ENCODE data around the gene POLE. TPM values are rescaled to one million over a fixed set of nuclear protein-coding genes. Genes with fewer than 3 reads are reported as not detected.
A peak's percentile ranks its signal among the peaks of the same experiment; 100 is the strongest.

POLE gene
- total and polyA plus RNA-seq, 2 donors from 2014 or later = 5.3 to 23.0 TPM

GRCh38 chr12:132638541-132639408 lies 48.4 kb downstream of the POLE start:
- H3K9ac ChIP-seq (ENCODE audit: low read length in 3 of 3) = no peak overlapping the region
- H3K4me3 ChIP-seq (ENCODE audit: low read length in 3 of 3) = no peak overlapping the region
- no peaks in the 10 kb centered on the region for H3K9me3 ChIP-seq (ENCODE audit: control insufficient read depth in 2 of 3, insufficient read depth in 1 of 3, low read length in 3 of 3)
- FAIRE-seq = no peak
- H3K36me3 ChIP-seq (ENCODE audit: control insufficient read depth in 2 of 3, insufficient read depth in 3 of 3, low read length in 3 of 3) = peaks cover 2 to 19% (median 8%) of the 10 kb centered on the region in 3 donors
- no peaks in the 10 kb centered on the region for H3K27me3 ChIP-seq (ENCODE audit: control insufficient read depth, insufficient read depth, low read length)
- H3K27ac ChIP-seq (ENCODE audit: low read depth in 2 of 2, low read length in 2 of 2) = no peak overlapping the region
- peak in 4 of 5 donors; percentile 58 to 73 (median 66) for DNase-seq
- TF ChIP-seq, protein P1, sequence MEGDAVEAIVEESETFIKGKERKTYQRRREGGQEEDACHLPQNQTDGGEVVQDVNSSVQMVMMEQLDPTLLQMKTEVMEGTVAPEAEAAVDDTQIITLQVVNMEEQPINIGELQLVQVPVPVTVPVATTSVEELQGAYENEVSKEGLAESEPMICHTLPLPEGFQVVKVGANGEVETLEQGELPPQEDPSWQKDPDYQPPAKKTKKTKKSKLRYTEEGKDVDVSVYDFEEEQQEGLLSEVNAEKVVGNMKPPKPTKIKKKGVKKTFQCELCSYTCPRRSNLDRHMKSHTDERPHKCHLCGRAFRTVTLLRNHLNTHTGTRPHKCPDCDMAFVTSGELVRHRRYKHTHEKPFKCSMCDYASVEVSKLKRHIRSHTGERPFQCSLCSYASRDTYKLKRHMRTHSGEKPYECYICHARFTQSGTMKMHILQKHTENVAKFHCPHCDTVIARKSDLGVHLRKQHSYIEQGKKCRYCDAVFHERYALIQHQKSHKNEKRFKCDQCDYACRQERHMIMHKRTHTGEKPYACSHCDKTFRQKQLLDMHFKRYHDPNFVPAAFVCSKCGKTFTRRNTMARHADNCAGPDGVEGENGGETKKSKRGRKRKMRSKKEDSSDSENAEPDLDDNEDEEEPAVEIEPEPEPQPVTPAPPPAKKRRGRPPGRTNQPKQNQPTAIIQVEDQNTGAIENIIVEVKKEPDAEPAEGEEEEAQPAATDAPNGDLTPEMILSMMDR (IDR thresholded peaks at IDR 0.05; ENCODE audit: borderline replicate concordance, extremely low read depth, insufficient read depth) = peak; percentile 67
- H3K4me1 ChIP-seq (ENCODE audit: control insufficient read depth in 2 of 3, insufficient read depth in 2 of 3, low read depth in 1 of 3, low read length in 3 of 3) = peaks cover 0 to 2% (median 0%) of the 10 kb centered on the region in 3 donors
- intact Hi-C loops (cut with DNase I) = no loop called here

DNA sequence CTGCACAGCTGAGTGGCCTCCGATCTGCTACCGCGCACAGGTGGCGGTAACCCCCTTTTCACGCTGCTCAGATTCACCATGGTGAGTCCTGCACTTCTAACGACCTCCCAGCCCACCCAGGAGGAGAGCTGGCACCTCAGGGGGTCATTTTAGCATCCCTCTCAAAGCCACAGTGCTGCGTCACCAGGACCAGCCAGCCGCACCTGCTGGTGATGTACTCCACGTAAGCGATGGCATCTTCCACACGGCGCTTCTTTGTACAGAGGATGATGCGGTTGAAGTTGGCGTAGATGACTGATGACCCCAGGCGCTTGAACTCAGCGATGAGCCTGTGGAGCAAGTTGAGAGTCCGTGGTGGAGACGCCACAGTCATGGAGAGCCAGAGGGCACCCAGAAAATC lies 49.3 kb downstream of the POLE start:
- Histone ChIP-seq H3K36me3 (ENCODE audit: control insufficient read depth in 2 of 3, insufficient read depth in 3 of 3, low read length in 3 of 3) (peaks cover 2 to 21% (median 8%) of the 10 kb centered on the region in 3 donors), H3K27ac (ENCODE audit: low read depth in 2 of 2, low read length in 2 of 2) (no peak overlapping the region), H3K27me3 (ENCODE audit: control insufficient read depth, insufficient read depth, low read length) (no peaks in the 10 kb centered on the region), H3K9ac (ENCODE audit: low read length in 3 of 3) (no peak overlapping the region), H3K4me3 (ENCODE audit: low read length in 3 of 3) (no peak overlapping the region), H3K4me1 (ENCODE audit: control insufficient read depth in 2 of 3, insufficient read depth in 2 of 3, low read depth in 1 of 3, low read length in 3 of 3) (peaks cover 0 to 2% (median 0%) of the 10 kb centered on the region in 3 donors), H3K9me3 (ENCODE audit: control insufficient read depth in 2 of 3, insufficient read depth in 1 of 3, low read length in 3 of 3) (no peaks in the 10 kb centered on the region)
- intact Hi-C loops (cut with DNase I) = no loop called here
- no peak for DNase-seq
- TF ChIP-seq, protein P1 (IDR thresholded peaks at IDR 0.05; ENCODE audit: borderline replicate concordance, extremely low read depth, insufficient read depth) = no peak
- FAIRE-seq = no peak

DNA sequence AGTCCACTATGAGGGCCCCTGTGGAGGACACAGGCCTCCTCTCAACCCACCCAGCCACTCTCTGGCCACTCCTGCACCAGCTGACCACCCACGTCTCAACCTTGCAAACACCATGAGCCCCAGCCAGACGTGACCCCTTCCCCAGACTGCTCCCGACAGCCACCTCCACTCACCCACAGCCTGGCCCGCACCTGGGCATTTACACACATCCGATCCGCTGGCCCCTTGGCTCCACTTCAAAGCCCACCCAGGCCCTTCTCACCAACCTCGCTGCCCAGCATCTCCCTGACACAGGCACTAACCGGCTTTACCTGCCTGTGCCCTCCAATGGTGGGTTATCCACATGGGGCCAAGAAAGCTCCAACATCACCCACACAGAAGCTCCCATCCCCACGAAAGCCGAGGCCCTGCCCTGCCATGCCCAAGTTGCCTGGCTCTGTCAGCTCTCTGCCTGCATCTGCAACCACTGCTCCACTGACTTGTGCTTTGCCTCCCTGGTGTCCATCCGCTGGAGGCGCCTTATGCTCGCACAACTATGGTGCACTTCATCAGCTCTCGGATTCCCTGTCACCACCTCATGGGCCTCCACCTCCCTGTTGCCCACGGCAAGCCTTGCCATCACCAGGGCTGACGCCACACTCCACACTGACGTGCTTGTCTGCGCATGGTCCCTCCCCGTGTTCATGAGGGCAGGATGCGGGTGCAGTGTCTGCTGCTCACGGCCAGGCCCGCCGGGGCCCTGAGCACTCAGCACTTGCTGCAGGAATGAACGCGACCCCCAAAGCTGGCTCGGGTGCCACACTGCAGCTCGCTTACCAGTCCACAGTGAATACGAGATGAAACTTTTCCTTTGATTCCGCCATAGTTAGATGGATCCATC lies 51.8 kb downstream of the POLE start:
- Histone ChIP-seq H3K9ac (ENCODE audit: low read length in 3 of 3) (no peak overlapping the region), H3K27ac (ENCODE audit: low read depth in 2 of 2, low read length in 2 of 2) (no peak overlapping the region), H3K9me3 (ENCODE audit: control insufficient read depth in 2 of 3, insufficient read depth in 1 of 3, low read length in 3 of 3) (peaks cover 0 to 2% (median 0%) of the 10 kb centered on the region in 3 donors), H3K4me1 (ENCODE audit: control insufficient read depth in 2 of 3, insufficient read depth in 2 of 3, low read depth in 1 of 3, low read length in 3 of 3) (peaks cover 0 to 2% (median 0%) of the 10 kb centered on the region in 3 donors), H3K4me3 (ENCODE audit: low read length in 3 of 3) (no peak overlapping the region), H3K27me3 (ENCODE audit: control insufficient read depth, insufficient read depth, low read length) (no peaks in the 10 kb centered on the region), H3K36me3 (ENCODE audit: control insufficient read depth in 2 of 3, insufficient read depth in 3 of 3, low read length in 3 of 3) (peaks cover 7 to 24% (median 16%) of the 10 kb centered on the region in 3 donors)
- DNase-seq (peak in 1 of 5 donors; percentile 63), FAIRE-seq (no peak)
- TF ChIP-seq, protein P1 (IDR thresholded peaks at IDR 0.05; ENCODE audit: borderline replicate concordance, extremely low read depth, insufficient read depth) = no peak
- intact Hi-C loops (cut with DNase I) = no loop called here

All from kidney (tissue), 14 donors.